Upper lobe of left lung (tissue), 4 donors: ENCODE measurements around the gene MAMLD1.

Experiments used
- CTCF ChIP-seq, 6 experiments: fragments of 450-650 bp in 4 of 6; fragments of 200-600 bp in 2 of 6; sonication (generic) in 2 of 6; IDR thresholded peaks; one replicate each; pipeline ENCODE4 v1.5.1; 2016 to 2019; ENCODE audit warnings: antibody characterized with exemption in 6 of 6
- POLR2A ChIP-seq, 4 donors: fragments of 450-650 bp; IDR thresholded peaks; one replicate each; pipeline ENCODE4 v1.5.1; 2016 to 2017; ENCODE audit warnings: antibody characterized with exemption in 4 of 4, mild to moderate bottlenecking in 2 of 4

DNA sequence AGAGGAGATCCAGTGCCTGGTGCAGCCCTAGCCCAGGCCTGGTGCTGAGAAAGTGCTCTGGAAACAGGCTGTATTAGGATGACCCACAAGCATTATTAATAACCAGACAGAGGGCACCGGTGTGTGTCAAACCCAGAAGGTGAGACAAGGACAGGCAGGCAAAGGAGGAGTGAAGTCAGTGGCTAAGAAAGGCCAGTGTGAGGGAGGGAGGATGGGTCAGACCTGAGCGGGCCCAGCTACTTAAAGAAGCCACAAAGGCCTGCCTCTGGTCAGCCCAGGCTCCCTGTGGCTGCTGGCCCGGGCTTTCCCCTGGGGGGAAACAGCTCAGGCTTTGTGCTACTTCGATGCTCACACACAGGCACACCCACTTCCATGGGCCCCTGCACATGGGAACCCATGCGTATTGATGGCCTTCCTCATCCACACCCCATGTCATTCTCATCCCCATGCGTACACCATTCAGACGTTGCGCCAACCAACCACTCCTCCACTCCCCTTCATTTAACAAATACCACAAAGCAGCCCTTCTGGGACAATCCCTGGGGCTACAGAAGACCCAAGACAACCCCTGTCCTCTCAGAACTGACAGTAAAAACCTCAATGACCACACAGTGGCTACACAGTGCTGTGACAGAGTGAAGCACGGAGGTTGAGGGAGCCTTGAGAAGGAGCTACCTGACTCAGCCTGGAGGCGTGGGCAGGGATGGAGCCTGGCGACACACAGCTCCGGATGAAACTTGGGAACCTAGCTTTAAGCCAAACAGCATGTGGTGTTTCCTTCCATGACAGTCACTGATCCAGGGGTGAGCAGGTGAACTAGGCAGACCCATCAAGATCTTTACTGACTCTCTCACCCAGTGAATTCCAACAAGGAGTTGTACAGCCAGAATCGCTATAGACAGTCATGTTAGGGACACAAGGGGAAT, 180.4 kb downstream of the MAMLD1 start:
- no peak for TF ChIP-seq CTCF (IDR thresholded peaks at IDR 0.05)
- no peak for TF ChIP-seq POLR2A (IDR thresholded peaks at IDR 0.05)
